WTC11 (cell line): ENCODE results near the gene LEFTY2.

Experiments used
- CBFB ChIP-seq: sonication (generic); formaldehyde crosslinking; IDR thresholded peaks from 2 replicates; pipeline ENCODE4 v1.8.1; 2022; ENCODE audit warnings: mild to moderate bottlenecking, low read depth, missing genetic modification reagents
- IRF2 ChIP-seq: sonication (generic); formaldehyde crosslinking; IDR thresholded peaks from 2 replicates; pipeline ENCODE4 v1.8.0; 2022; ENCODE audit warnings: low read depth, missing genetic modification reagents, borderline replicate concordance
- MYBL2 ChIP-seq: sonication (generic); formaldehyde crosslinking; IDR thresholded peaks from 2 replicates; pipeline ENCODE4 v1.8.1; 2023; ENCODE audit warnings: mild to moderate bottlenecking, moderate library complexity, missing genetic modification reagents
- TF ChIP-seq, protein P1 (sequence below): fragments of 200-600 bp; IDR thresholded peaks from 2 replicates; pipeline ENCODE4 v1.8.0; 2022; ENCODE audit warnings: antibody characterized with exemption
- TF ChIP-seq, protein P2 (sequence below): sonication (generic); formaldehyde crosslinking; IDR thresholded peaks from 2 replicates; pipeline ENCODE4 v1.8.0; 2022; ENCODE audit warnings: mild to moderate bottlenecking, missing genetic modification reagents

DNA sequence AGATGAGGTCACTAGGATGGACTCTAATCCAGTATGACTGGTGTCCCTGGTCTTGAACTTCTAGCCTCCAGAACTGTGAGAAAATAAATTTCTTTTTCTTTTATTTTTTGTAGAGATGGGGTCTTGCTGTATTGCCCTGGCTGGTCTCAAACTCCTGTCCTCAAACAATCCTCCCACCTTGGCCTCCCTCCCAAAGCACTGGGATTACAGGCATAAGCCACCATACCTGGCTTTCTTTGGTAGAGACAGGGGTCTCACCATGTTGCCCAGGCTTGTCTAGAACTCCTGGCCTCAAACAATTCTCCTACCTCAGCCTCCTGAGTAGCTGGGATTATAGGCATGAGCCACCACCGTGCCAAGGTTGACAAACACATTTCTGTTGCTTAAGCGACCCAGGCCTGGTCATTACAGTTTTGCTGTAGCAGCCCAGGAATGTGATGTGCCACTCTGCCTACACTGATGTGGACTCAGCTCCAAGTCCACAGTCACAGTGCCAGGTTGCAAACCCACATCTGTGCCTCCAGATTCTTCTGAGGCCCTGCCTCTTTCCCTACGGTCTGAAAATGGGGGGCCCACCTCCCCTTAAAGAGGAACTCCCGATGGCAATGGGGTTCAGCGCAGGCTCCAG is 32.9 kb downstream of the LEFTY2 start:
- TF ChIP-seq CBFB (CRISPR knock-in tag) (no peak), IRF2 (CRISPR knock-in tag) (no peak), MYBL2 (CRISPR knock-in tag) (no peak)
- TF ChIP-seq, protein P1, sequence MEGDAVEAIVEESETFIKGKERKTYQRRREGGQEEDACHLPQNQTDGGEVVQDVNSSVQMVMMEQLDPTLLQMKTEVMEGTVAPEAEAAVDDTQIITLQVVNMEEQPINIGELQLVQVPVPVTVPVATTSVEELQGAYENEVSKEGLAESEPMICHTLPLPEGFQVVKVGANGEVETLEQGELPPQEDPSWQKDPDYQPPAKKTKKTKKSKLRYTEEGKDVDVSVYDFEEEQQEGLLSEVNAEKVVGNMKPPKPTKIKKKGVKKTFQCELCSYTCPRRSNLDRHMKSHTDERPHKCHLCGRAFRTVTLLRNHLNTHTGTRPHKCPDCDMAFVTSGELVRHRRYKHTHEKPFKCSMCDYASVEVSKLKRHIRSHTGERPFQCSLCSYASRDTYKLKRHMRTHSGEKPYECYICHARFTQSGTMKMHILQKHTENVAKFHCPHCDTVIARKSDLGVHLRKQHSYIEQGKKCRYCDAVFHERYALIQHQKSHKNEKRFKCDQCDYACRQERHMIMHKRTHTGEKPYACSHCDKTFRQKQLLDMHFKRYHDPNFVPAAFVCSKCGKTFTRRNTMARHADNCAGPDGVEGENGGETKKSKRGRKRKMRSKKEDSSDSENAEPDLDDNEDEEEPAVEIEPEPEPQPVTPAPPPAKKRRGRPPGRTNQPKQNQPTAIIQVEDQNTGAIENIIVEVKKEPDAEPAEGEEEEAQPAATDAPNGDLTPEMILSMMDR: no peak
- TF ChIP-seq, protein P2, sequence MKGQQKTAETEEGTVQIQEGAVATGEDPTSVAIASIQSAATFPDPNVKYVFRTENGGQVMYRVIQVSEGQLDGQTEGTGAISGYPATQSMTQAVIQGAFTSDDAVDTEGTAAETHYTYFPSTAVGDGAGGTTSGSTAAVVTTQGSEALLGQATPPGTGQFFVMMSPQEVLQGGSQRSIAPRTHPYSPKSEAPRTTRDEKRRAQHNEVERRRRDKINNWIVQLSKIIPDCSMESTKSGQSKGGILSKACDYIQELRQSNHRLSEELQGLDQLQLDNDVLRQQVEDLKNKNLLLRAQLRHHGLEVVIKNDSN (CRISPR knock-in tag): no peak
